K562 (cell line): Measurements from ENCODE around the gene RCN2. TPM values are rescaled to one million over a fixed set of nuclear protein-coding genes. Genes with fewer than 3 reads are reported as not detected.

Source experiments
- BCL6 ChIP-seq: fragments of 250-450 bp; sonication (Bioruptor Pico); IDR thresholded peaks from 2 replicates; pipeline ENCODE4 v1.4.0; 2020
- BRD4 ChIP-seq: fragments of 200-600 bp; sonication (generic); IDR thresholded peaks from 2 replicates; pipeline ENCODE4 v1.6.1; 2017; ENCODE audit warnings: inconsistent platforms
- EP400 ChIP-seq: fragments of 450-650 bp; IDR thresholded peaks from 2 replicates; pipeline ENCODE4 v1.6.1; 2017; ENCODE audit warnings: antibody characterized with exemption, mild to moderate bottlenecking, moderate library complexity
- FOXP4 ChIP-seq: sonication (generic); formaldehyde crosslinking; IDR thresholded peaks from 2 replicates; pipeline ENCODE4 v1.8.0; 2022; ENCODE audit warnings: mild to moderate bottlenecking, missing genetic modification reagents, borderline replicate concordance
- KDM2B ChIP-seq: fragments of 250-450 bp; sonication (Bioruptor Pico); IDR thresholded peaks from 2 replicates; pipeline ENCODE4 v1.8.0; 2021; ENCODE audit warnings: mild to moderate bottlenecking, moderate library complexity
- MBD1 ChIP-seq: fragments of 250-450 bp; sonication (Bioruptor Pico); IDR thresholded peaks from 2 replicates; pipeline ENCODE4 v1.8.0; 2022; ENCODE audit warnings: inconsistent platforms
- PCBP1 ChIP-seq: fragments of 200-400 bp; formaldehyde crosslinking; IDR thresholded peaks from 2 replicates; pipeline ENCODE4 v1.6.1; 2018; ENCODE audit warnings: mild to moderate bottlenecking, low read depth, low read length; ENCODE audit not compliant: poor library complexity, severe bottlenecking
- SIN3A ChIP-seq, 2 experiments: fragments of 150-350 bp in 1 of 2; IDR thresholded peaks; 2 replicates each; pipeline ENCODE4 v1.6.1; 2011 to 2016; ENCODE audit warnings: borderline replicate concordance in 2 of 2, low read depth in 2 of 2, low read length in 2 of 2, mild to moderate bottlenecking in 2 of 2, moderate library complexity in 2 of 2; ENCODE audit not compliant: control insufficient read depth in 1 of 2
- TEAD1 ChIP-seq, 2 experiments: fragments of 450-650 bp in 1 of 2; sonication (generic) in 1 of 2; formaldehyde crosslinking; IDR thresholded peaks; 2 replicates each; pipeline versions ENCODE4 v1.4.0 to v1.8.0; 2020 to 2022; ENCODE audit warnings: mild to moderate bottlenecking in 2 of 2, missing genetic modification reagents in 1 of 2
- ZNF707 ChIP-seq: fragments of 250-450 bp; sonication (Bioruptor Pico); conservative IDR thresholded peaks from 2 replicates; pipeline ENCODE4 v1.8.0; 2022; ENCODE audit warnings: inconsistent platforms, mild to moderate bottlenecking, moderate library complexity
- polyA plus RNA-seq, 8 experiments: library from polyadenylated mRNA; depleted of rRNA in 4 of 8; stranded (reverse) in 5 of 8; unstranded in 3 of 8; fragments of >200 nt; fragmentation: Nextera tagmentation in 2 of 8; fragmentation: Illumina TruSeq in 1 of 8; extraction: Ambion mirVana in 2 of 8; extraction: Trizol in 1 of 8; gene quantifications; 2 replicates each; pipeline versions ENCODE4 v1.2.1 to v1.2.3, GENCODE V29; 2011 to 2014; ENCODE audit warnings: inconsistent platforms in 1 of 8, missing spikeins in 1 of 8
- total RNA-seq, 7 experiments: library from RNA; depleted of rRNA in 6 of 7; stranded (reverse); fragments of >200 nt in 6 of 7; fragmentation: Illumina TruSeq in 2 of 7; extraction: Trizol in 2 of 7; gene quantifications; 2 replicates each; pipeline versions ENCODE4 v1.2.1 to v1.2.3, GENCODE V29; 2011 to 2021; ENCODE audit warnings: low replicate concordance in 1 of 7
- TF ChIP-seq, protein P1 (sequence below): fragments of 450-650 bp; IDR thresholded peaks from 2 replicates; pipeline ENCODE4 v1.6.1; 2018; ENCODE audit not compliant: partially characterized antibody
- TF ChIP-seq, protein P2 (sequence below): fragments of 200-800 bp; sonication (Bioruptor generic); IDR thresholded peaks from 2 replicates; pipeline ENCODE4 v1.6.1; 2017; ENCODE audit warnings: missing genetic modification characterization, missing compliant biosample characterization
- TF ChIP-seq, protein P3 (sequence below): sonication (generic); formaldehyde crosslinking; IDR thresholded peaks from 2 replicates; pipeline ENCODE4 v1.8.0; 2023; ENCODE audit warnings: mild to moderate bottlenecking, missing genetic modification reagents

Gene RCN2
- total and polyA plus RNA-seq, 9 of the 15 experiments (the other 6 are each of a cell fraction or from before 2014, with no cell fraction given) = 20.9 to 63.6 (median 52.8) TPM

DNA sequence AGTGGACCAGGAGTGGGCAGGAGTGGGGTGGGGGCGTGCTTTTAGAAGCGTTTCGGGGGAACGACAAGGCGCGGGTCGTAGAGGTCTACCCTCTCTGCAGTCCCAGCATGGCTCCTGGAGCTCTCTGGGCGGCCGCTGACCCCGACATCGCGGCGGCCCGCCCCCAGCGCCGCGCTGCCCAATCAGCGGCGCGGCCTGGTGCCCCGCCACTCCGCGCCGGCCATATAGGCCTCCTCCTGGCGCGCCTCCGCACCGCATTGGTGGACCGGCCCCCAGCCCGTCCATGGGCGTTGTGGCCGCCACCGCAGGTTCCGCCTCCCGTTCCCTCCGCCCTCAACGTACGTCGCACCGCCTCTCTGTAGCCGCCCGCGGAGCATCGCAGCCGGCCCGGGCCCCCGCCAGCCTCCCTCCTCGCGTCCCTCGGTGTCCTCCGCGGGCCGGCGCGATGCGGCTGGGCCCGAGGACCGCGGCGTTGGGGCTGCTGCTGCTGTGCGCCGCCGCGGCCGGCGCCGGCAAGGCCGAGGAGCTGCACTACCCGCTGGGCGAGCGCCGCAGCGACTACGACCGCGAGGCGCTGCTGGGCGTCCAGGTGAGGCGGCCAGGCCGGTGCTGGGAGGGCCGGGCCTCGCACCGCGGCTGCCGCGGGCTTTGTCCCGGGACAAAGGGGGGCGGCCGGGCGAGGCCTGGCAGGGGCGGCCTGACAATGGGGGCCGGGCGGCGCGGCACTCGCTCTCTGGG lies at the start of gene RCN2 (continued):
- TF ChIP-seq SIN3A (IDR thresholded peaks at IDR 0.05; ENCODE audit: borderline replicate concordance in 2 of 2, control insufficient read depth in 1 of 2, low read depth in 2 of 2, low read length in 2 of 2) = peak in 1 of 2 experiments; percentile 51; a peak in 2 of 4 replicates
- no peak for TF ChIP-seq BRD4
- TF ChIP-seq, protein P1, sequence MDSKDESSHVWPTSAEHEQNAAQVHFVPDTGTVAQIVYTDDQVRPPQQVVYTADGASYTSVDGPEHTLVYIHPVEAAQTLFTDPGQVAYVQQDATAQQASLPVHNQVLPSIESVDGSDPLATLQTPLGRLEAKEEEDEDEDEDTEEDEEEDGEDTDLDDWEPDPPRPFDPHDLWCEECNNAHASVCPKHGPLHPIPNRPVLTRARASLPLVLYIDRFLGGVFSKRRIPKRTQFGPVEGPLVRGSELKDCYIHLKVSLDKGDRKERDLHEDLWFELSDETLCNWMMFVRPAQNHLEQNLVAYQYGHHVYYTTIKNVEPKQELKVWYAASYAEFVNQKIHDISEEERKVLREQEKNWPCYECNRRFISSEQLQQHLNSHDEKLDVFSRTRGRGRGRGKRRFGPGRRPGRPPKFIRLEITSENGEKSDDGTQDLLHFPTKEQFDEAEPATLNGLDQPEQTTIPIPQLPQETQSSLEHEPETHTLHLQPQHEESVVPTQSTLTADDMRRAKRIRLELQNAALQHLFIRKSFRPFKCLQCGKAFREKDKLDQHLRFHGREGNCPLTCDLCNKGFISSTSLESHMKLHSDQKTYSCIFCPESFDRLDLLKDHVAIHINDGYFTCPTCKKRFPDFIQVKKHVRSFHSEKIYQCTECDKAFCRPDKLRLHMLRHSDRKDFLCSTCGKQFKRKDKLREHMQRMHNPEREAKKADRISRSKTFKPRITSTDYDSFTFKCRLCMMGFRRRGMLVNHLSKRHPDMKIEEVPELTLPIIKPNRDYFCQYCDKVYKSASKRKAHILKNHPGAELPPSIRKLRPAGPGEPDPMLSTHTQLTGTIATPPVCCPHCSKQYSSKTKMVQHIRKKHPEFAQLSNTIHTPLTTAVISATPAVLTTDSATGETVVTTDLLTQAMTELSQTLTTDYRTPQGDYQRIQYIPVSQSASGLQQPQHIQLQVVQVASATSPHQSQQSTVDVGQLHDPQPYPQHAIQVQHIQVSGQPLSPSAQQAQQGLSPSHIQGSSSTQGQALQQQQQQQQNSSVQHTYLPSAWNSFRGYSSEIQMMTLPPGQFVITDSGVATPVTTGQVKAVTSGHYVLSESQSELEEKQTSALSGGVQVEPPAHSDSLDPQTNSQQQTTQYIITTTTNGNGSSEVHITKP = no peak
- no peak for TF ChIP-seq FOXP4
- no peak for TF ChIP-seq TEAD1 (CRISPR knock-in tag; IDR thresholded peaks at IDR 0.05)
- TF ChIP-seq, protein P2, sequence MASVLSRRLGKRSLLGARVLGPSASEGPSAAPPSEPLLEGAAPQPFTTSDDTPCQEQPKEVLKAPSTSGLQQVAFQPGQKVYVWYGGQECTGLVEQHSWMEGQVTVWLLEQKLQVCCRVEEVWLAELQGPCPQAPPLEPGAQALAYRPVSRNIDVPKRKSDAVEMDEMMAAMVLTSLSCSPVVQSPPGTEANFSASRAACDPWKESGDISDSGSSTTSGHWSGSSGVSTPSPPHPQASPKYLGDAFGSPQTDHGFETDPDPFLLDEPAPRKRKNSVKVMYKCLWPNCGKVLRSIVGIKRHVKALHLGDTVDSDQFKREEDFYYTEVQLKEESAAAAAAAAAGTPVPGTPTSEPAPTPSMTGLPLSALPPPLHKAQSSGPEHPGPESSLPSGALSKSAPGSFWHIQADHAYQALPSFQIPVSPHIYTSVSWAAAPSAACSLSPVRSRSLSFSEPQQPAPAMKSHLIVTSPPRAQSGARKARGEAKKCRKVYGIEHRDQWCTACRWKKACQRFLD (CRISPR knock-in tag) = no peak
- TF ChIP-seq BCL6 (CRISPR knock-in tag) = no peak
- no peak for TF ChIP-seq PCBP1
- no peak for TF ChIP-seq ZNF707
- no peak for TF ChIP-seq MBD1
- TF ChIP-seq KDM2B (CRISPR knock-in tag) = no peak
- TF ChIP-seq EP400 = no peak
- TF ChIP-seq, protein P3, sequence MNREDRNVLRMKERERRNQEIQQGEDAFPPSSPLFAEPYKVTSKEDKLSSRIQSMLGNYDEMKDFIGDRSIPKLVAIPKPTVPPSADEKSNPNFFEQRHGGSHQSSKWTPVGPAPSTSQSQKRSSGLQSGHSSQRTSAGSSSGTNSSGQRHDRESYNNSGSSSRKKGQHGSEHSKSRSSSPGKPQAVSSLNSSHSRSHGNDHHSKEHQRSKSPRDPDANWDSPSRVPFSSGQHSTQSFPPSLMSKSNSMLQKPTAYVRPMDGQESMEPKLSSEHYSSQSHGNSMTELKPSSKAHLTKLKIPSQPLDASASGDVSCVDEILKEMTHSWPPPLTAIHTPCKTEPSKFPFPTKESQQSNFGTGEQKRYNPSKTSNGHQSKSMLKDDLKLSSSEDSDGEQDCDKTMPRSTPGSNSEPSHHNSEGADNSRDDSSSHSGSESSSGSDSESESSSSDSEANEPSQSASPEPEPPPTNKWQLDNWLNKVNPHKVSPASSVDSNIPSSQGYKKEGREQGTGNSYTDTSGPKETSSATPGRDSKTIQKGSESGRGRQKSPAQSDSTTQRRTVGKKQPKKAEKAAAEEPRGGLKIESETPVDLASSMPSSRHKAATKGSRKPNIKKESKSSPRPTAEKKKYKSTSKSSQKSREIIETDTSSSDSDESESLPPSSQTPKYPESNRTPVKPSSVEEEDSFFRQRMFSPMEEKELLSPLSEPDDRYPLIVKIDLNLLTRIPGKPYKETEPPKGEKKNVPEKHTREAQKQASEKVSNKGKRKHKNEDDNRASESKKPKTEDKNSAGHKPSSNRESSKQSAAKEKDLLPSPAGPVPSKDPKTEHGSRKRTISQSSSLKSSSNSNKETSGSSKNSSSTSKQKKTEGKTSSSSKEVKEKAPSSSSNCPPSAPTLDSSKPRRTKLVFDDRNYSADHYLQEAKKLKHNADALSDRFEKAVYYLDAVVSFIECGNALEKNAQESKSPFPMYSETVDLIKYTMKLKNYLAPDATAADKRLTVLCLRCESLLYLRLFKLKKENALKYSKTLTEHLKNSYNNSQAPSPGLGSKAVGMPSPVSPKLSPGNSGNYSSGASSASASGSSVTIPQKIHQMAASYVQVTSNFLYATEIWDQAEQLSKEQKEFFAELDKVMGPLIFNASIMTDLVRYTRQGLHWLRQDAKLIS (CRISPR knock-in tag) = no peak
